HUDEP-2 (cell line): Measurements from ENCODE around the gene CLEC6A.
"Not testable (repeated sequence)": the region's sequence is repeated elsewhere in the genome, so short reads cannot be mapped to it uniquely, and the experiment has no call there.

Source experiments
- DNase-seq, 76 experiments: peaks; one replicate each; lab custom pipeline; 2025; ENCODE audit not compliant: unreplicated experiment in 76 of 76; lab: John Stamatoyannopoulos, UW

CLEC6A gene

GRCh38 chr12:8491646-8492530 is 36.1 kb downstream of the CLEC6A start:
- DNase-seq = no peak

- no peak for DNase-seq
Observed at GRCh38 chr12:8493084-8493483, 37.3 kb downstream of the CLEC6A start.

GRCh38 chr12:8495671-8496070 is 39.9 kb downstream of the CLEC6A start:
- DNase-seq = not testable (repeated sequence)

- not testable (repeated sequence) for DNase-seq
Observed at GRCh38 chr12:8496074-8496473, 40.3 kb downstream of the CLEC6A start.

- no peak for DNase-seq
Observed at GRCh38 chr12:8499616-8500015, 43.9 kb downstream of the CLEC6A start.

- DNase-seq = no peak
Observed at GRCh38 chr12:8501720-8502119, 46.0 kb downstream of the CLEC6A start.

- no peak for DNase-seq
Observed at GRCh38 chr12:8504351-8504750, 48.6 kb downstream of the CLEC6A start.

- no peak for DNase-seq
Observed at GRCh38 chr12:8507596-8507995, 51.8 kb downstream of the CLEC6A start.

GRCh38 chr12:8508223-8508622 is 52.5 kb downstream of the CLEC6A start:
- DNase-seq = no peak

- no peak for DNase-seq
Observed at GRCh38 chr12:8508910-8509841, 53.4 kb downstream of the CLEC6A start.

- no peak for DNase-seq
Observed at GRCh38 chr12:8513256-8513655, 57.5 kb downstream of the CLEC6A start, which contains the start of gene CLEC4D. Gene CLEC4D, plus strand, starts transcription at chr12:8513503. Its CDS starts 230 bp downstream, at chr12:8513733.

- no peak for DNase-seq
Observed at GRCh38 chr12:8517971-8518370, 62.2 kb downstream of the CLEC6A start.

- DNase-seq = no peak
Observed at GRCh38 chr12:8519171-8519570, 63.4 kb downstream of the CLEC6A start.

- DNase-seq = no peak
Observed at GRCh38 chr12:8527250-8528130, 71.7 kb downstream of the CLEC6A start.
